Stomach (tissue), 9 donors: ENCODE data around the gene NCEH1. TPM values are rescaled to one million over a fixed set of nuclear protein-coding genes. Genes with fewer than 3 reads are reported as not detected.

Experiments
- DNase-seq, 2 donors: peaks; one replicate each; pipeline versions ENCODE4 v3.0.0 to v3.0.0-alpha.2; 2013 to 2019
- H3K27ac ChIP-seq, 5 donors: fragments of 200-600 bp in 4 of 5; sonication (generic) in 4 of 5; one replicate each; pipeline ENCODE4 v1.5.1; 2013 to 2019; ENCODE audit warnings: mild to moderate bottlenecking in 1 of 5, moderate library complexity in 1 of 5
- H3K27me3 ChIP-seq, 3 donors: fragments of 200-600 bp; sonication (generic); one replicate each; pipeline ENCODE4 v1.5.1; 2017 to 2019; ENCODE audit warnings: mixed run types in 1 of 3
- H3K36me3 ChIP-seq, 4 donors: fragments of 200-600 bp; sonication (generic); 1 replicate in 3 of 4; 2 replicates in 1 of 4; pipeline ENCODE4 v1.5.1; 2016 to 2019
- H3K4me1 ChIP-seq, 4 donors: fragments of 200-600 bp; sonication (generic); one replicate each; pipeline ENCODE4 v1.5.1; 2016 to 2019
- H3K4me3 ChIP-seq, 4 donors: fragments of 200-600 bp; sonication (generic) in 3 of 4; one replicate each; pipeline ENCODE4 v1.5.1; 2016 to 2019; ENCODE audit warnings: mild to moderate bottlenecking in 1 of 4
- H3K9me3 ChIP-seq, 4 donors: fragments of 200-600 bp; sonication (generic); one replicate each; pipeline ENCODE4 v1.5.1; 2016 to 2019
- EP300 ChIP-seq: sonication (generic); formaldehyde crosslinking; IDR thresholded peaks from one replicate; pipeline ENCODE4 v1.6.1; 2017; ENCODE audit warnings: antibody characterized with exemption
- POLR2A ChIP-seq, 4 donors: fragments of 450-650 bp; IDR thresholded peaks; one replicate each; pipeline ENCODE4 v1.6.1; 2016; ENCODE audit warnings: antibody characterized with exemption in 4 of 4, control low read depth in 2 of 4, mild to moderate bottlenecking in 1 of 4, moderate library complexity in 1 of 4
- POLR2AphosphoS5 ChIP-seq, 3 donors: sonication (generic); formaldehyde crosslinking; IDR thresholded peaks; one replicate each; pipeline ENCODE4 v1.6.1; 2016; ENCODE audit warnings: antibody characterized with exemption in 3 of 3
- WGBS, 5 donors: extraction: QIAGEN DNeasy Blood & Tissue Kit in 3 of 5; methylation state at CpG; one replicate each; pipeline versions ENCODE4 v1.1.5 to v1.1.7; 2013 to 2018; 5-methylcytosine and 5-hydroxymethylcytosine counted together
- intact Hi-C: fragments of 100-400 bp; cut with DNase I; formaldehyde crosslinking; loops from one replicate; pipeline ENCODE4 v1.15.1; 2023; ENCODE audit warnings: low total_unique reads
- polyA plus RNA-seq, 3 donors: library from polyadenylated mRNA; stranded (reverse); fragments of 200-250 nt; gene quantifications; one replicate each; pipeline ENCODE4 v1.2.3, GENCODE V29; 2013
- total RNA-seq, 5 donors: library from RNA; depleted of rRNA; stranded (reverse); fragments of >200 nt; gene quantifications; one replicate each; pipeline versions ENCODE4 v1.1.0 to v1.2.3, GENCODE V29; 2014 to 2016
- TF ChIP-seq, protein P1 (sequence below), 7 experiments: fragments of 450-650 bp in 4 of 7; fragments of 200-600 bp in 3 of 7; sonication (generic) in 3 of 7; IDR thresholded peaks; one replicate each; pipeline ENCODE4 v1.5.1; 2016 to 2019; ENCODE audit warnings: antibody characterized with exemption in 7 of 7, control low read depth in 2 of 7, mild to moderate bottlenecking in 1 of 7
- donor health status: healthy with polysubstance abuse.
- donor health status: Bipolar disorder and iron deficiency.
- donor health status: healthy.

The NCEH1 gene
- total and polyA plus RNA-seq, 8 donors, result 1.2 to 19.9 (median 7.0) TPM

DNA sequence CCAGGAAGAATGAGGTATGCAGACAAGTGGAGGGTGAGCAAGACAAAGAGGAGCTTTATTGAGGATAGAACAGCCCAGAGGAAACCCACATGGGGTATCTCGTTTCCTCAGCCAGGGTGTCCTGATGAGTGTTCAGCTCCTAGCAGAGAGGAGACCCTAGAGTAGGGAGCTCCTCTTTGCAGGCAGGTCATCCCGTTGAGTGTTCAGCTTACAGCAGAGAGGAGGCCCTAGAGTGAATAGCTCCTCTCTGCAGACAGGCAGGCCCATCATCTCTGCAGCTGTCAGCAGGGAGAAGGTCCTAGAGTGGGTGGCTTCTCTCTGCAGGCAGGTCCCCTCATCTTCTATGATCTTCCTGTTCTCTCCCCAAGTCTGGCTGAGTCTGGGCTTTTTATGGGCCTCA is 97.0 kb downstream of the NCEH1 start:
- H3K4me1 ChIP-seq, result peaks cover 4 to 27% (median 16%) of the 10 kb centered on the region in 4 donors
- H3K36me3 ChIP-seq, result no peaks in the 10 kb centered on the region
- TF ChIP-seq POLR2A (IDR thresholded peaks at IDR 0.05) (no peak), POLR2AphosphoS5 (IDR thresholded peaks at IDR 0.05) (no peak), EP300 (no peak)
- TF ChIP-seq, protein P1, sequence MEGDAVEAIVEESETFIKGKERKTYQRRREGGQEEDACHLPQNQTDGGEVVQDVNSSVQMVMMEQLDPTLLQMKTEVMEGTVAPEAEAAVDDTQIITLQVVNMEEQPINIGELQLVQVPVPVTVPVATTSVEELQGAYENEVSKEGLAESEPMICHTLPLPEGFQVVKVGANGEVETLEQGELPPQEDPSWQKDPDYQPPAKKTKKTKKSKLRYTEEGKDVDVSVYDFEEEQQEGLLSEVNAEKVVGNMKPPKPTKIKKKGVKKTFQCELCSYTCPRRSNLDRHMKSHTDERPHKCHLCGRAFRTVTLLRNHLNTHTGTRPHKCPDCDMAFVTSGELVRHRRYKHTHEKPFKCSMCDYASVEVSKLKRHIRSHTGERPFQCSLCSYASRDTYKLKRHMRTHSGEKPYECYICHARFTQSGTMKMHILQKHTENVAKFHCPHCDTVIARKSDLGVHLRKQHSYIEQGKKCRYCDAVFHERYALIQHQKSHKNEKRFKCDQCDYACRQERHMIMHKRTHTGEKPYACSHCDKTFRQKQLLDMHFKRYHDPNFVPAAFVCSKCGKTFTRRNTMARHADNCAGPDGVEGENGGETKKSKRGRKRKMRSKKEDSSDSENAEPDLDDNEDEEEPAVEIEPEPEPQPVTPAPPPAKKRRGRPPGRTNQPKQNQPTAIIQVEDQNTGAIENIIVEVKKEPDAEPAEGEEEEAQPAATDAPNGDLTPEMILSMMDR (IDR thresholded peaks at IDR 0.05), result no peak
- no peak overlapping the region for H3K27ac ChIP-seq
- intact Hi-C loops, result no loop called here
- WGBS, 5 donors, result 94 to 100% (median 96%) methylated on average over 2 of the region's 2 CpGs
- H3K9me3 ChIP-seq, result peaks cover 0 to 10% (median 0%) of the 10 kb centered on the region in 4 donors
- DNase-seq, result no peak
- H3K4me3 ChIP-seq, result no peak overlapping the region
- no peaks in the 10 kb centered on the region for H3K27me3 ChIP-seq

DNA sequence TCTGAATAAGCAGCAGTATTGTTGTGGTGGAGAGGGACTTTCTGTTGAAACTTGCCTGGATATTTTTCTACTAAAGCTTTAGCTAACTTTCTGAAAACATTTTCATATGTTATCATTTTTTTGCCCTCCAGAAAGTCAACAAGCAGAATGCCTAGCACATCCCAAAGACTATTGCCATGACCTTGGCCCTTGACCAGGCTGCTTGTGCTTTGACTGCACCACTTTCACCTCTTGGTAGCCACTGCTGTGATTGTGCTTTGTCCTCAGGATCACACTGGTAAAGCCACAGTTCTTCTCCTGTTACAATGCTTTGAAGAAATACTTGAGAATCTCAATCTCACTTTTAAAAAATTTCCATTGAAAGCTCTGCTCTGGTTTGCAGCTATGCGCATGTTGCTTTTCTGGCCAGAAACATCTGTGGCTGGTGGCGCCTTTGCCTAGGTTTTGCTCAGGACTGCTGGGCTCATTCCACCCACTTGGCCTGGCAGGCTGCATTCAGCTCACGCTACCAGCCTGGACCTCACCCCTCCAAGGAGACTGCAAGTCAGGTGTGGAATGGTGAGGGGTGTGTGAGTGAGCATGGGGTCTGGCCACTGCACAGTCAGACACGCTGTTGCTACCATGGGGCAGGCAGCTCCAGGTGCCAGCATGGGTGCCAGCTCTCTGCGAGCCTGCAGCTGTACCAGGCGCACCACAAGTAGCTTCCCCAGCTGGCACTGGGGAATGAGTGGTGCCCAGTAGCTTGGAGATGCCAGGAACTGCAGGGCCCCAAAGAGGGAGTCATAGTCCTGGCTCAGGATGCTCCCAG is 97.8 kb downstream of the NCEH1 start:
- no peak overlapping the region for H3K27ac ChIP-seq
- H3K36me3 ChIP-seq, result no peaks in the 10 kb centered on the region
- no peak for TF ChIP-seq POLR2AphosphoS5 (IDR thresholded peaks at IDR 0.05)
- no peak for TF ChIP-seq EP300
- TF ChIP-seq POLR2A (IDR thresholded peaks at IDR 0.05), result no peak
- TF ChIP-seq, protein P1 (IDR thresholded peaks at IDR 0.05), result no peak
- H3K9me3 ChIP-seq, result peaks cover 0 to 10% (median 0%) of the 10 kb centered on the region in 4 donors
- DNase-seq, result no peak
- no peak overlapping the region for H3K4me3 ChIP-seq
- intact Hi-C loops, result no loop called here
- H3K4me1 ChIP-seq, result peaks cover 4 to 27% (median 16%) of the 10 kb centered on the region in 4 donors
- no peaks in the 10 kb centered on the region for H3K27me3 ChIP-seq
- WGBS, 5 donors, result 92 to 98% (median 96%) methylated on average over 5 to 6 of the region's 6 CpGs

DNA sequence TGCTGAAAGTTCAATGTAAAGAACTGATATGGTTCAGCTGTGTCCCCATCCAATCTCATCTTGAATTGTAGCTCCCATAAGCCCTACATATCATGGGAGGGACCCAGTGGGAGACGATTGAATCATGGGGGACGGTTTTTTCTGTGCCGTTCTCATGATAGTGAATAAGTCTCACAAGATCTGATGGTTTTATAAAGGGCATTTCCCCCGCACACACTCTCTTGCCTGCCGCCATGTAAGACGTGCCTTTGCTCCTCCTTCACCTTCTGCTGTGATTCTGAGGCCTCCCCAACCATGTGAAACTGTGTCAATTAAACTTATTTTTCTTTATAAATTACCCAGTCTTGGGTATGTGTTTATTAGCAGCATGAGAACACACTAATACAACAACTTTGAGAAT is 101.1 kb downstream of the NCEH1 start:
- no peak for TF ChIP-seq EP300
- TF ChIP-seq POLR2AphosphoS5 (IDR thresholded peaks at IDR 0.05), result no peak
- no peak for TF ChIP-seq POLR2A (IDR thresholded peaks at IDR 0.05)
- TF ChIP-seq, protein P1 (IDR thresholded peaks at IDR 0.05), result no peak
- 94 to 97% (median 96%) methylated on average over 6 of the region's 6 CpGs for WGBS, 5 donors
- Histone ChIP-seq H3K4me1 (peaks cover 0 to 14% (median 4%) of the 10 kb centered on the region in 4 donors), H3K4me3 (no peak overlapping the region), H3K36me3 (no peaks in the 10 kb centered on the region), H3K9me3 (peaks cover 0 to 10% (median 0%) of the 10 kb centered on the region in 4 donors), H3K27me3 (no peaks in the 10 kb centered on the region), H3K27ac (no peak overlapping the region)
- no peak for DNase-seq
- intact Hi-C loops, result loop anchor here (10.0 kb wide), 1 partner anchor 125 kb away; no protein-coding TSS in a partner anchor

DNA sequence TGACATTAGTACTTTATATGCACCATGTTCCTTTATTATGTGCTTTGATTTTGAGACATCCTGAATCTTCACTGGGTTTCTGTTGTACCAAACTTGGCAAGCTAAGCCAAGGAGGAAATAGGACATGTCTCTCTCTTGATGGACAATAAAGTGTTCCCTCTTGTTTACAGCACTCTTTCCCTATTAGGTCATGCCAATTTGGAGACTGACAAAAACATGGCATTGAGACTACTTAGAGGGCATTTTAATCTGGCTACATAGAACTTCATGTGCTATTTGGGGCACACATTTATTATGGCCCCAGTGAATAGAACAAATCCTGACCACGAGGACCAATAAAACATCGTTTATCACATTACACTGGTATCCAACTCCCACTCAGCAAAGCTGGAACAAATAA is 102.3 kb downstream of the NCEH1 start:
- Histone ChIP-seq H3K27ac (peak overlapping the region in 3 of 5 donors; percentile 7 to 34 (median 18)), H3K27me3 (no peaks in the 10 kb centered on the region), H3K9me3 (peaks cover 0 to 2% (median 0%) of the 10 kb centered on the region in 4 donors), H3K36me3 (no peaks in the 10 kb centered on the region), H3K4me3 (no peak overlapping the region), H3K4me1 (peaks cover 0 to 14% (median 3%) of the 10 kb centered on the region in 4 donors)
- no peak for DNase-seq
- intact Hi-C loops, result loop anchor here (10.0 kb wide), 1 partner anchor 124 kb away; no protein-coding TSS in a partner anchor
- no peak for TF ChIP-seq POLR2A (IDR thresholded peaks at IDR 0.05)
- no peak for TF ChIP-seq EP300
- TF ChIP-seq, protein P1 (IDR thresholded peaks at IDR 0.05), result no peak
- TF ChIP-seq POLR2AphosphoS5 (IDR thresholded peaks at IDR 0.05), result no peak
- 66 to 83% (median 74%) methylated on average over 2 of the region's 2 CpGs for WGBS, 5 donors
